NOMO-1 treated with dmso at 0.1 percent for 144 hours (cell line): Measurements from ENCODE around the gene PMF1.
A peak's percentile ranks its signal among the peaks of the same experiment; 100 is the strongest.
"Not testable (repeated sequence)": the region's sequence is repeated elsewhere in the genome, so short reads cannot be mapped to it uniquely, and the experiment has no call there.

Experiments
- DNase-seq: peaks from one replicate; lab custom pipeline; 2025; ENCODE audit not compliant: unreplicated experiment; lab: John Stamatoyannopoulos, UW

PMF1 gene, protein sequence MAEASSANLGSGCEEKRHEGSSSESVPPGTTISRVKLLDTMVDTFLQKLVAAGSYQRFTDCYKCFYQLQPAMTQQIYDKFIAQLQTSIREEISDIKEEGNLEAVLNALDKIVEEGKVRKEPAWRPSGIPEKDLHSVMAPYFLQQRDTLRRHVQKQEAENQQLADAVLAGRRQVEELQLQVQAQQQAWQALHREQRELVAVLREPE

GRCh38 chr1:156212833-156213643 lies at the start of gene PMF1:
Gene PMF1, plus strand, starts transcription at chr1:156213007. Its CDS starts 9 bp downstream, at chr1:156213016.
- peak; percentile 98 for DNase-seq

DNA sequence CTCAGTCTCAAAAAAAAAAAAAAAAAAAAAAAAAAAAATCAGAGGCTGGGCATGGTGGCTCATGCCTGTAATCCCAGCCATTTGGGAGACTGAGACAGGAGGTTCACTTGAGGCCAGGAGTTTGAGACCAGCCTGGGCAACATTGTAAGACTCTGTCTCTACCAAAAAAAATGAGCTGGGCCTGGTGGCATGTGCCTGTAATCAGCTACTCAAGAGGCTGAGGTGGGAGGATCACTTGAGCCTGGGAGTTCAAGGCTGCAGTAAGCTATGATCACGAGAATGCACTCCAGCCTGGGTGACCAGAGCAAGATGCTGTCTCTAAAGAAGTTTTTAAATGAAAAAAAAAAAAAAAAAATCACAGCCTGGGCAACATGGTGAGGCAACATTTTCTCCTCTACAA lies 49.1 kb upstream of the PMF1 start:
- no peak for DNase-seq

GRCh38 chr1:156164125-156164831 lies 48.5 kb upstream of the PMF1 start:
- no peak for DNase-seq

DNA sequence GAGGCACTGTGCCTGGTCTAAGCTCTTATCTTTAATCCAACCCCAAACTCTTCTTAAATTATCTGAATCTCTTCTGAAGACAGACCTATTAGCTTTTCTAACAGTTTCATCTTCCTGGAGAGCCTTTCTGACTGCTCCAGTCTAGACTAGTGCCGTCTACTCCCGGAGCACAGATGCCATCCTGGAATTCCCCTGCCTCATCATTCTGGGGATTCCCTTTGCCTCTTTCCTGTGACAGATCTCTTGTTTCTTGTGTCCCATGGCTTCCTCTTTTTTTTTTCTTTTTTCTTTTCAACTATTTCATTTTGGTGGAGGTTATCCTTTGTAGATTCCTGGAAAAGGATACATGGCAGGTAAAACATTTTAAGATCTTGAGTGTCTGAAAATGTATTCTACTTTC lies 47.7 kb upstream of the PMF1 start:
- no peak for DNase-seq

- no peak for DNase-seq
These were observed 45.3 kb upstream of the PMF1 start for GRCh38 chr1:156167536-156167935.

GRCh38 chr1:156172696-156173470 lies 39.9 kb upstream of the PMF1 start:
- DNase-seq, result no peak

- DNase-seq, result no peak
These were observed 36.1 kb upstream of the PMF1 start for GRCh38 chr1:156176610-156177210.

DNA sequence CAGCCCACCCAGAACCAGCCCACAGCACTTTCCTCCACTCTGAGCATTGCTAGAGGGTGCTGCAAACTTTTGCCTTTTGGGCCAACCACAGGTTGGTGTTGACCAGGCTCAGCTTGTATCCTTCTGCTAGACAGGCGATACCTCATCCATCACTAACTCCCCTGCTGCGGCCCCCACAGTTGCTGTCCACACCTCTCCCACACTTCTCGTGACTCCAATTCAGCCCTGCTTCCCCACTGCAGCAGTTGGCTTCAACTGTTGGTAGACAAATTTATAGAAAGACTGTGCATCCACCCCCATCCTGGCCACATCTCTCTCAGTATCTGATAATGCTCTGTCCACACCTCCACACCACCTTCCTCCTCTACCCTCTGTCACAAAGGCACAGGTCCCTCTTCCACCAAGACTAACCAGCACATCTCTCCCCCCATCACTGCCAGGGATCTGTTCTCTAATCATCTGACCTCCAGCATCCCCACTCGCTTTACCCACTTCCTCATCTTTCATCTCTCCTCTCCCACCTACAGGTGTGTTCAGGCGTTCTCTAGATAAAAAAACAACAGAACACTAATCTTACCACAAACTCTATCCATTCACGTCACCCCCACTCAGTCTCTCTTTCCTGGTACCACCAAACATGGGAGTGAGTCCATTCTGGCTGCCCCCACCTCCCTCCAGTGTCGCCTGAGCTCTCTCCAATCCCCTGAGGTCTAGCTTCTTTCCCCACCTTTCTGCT lies 34.7 kb upstream of the PMF1 start:
- no peak for DNase-seq

GRCh38 chr1:156180471-156180870 lies 32.3 kb upstream of the PMF1 start:
- no peak for DNase-seq

GRCh38 chr1:156181391-156181924 lies 31.3 kb upstream of the PMF1 start:
- DNase-seq, result not testable (repeated sequence)

DNA sequence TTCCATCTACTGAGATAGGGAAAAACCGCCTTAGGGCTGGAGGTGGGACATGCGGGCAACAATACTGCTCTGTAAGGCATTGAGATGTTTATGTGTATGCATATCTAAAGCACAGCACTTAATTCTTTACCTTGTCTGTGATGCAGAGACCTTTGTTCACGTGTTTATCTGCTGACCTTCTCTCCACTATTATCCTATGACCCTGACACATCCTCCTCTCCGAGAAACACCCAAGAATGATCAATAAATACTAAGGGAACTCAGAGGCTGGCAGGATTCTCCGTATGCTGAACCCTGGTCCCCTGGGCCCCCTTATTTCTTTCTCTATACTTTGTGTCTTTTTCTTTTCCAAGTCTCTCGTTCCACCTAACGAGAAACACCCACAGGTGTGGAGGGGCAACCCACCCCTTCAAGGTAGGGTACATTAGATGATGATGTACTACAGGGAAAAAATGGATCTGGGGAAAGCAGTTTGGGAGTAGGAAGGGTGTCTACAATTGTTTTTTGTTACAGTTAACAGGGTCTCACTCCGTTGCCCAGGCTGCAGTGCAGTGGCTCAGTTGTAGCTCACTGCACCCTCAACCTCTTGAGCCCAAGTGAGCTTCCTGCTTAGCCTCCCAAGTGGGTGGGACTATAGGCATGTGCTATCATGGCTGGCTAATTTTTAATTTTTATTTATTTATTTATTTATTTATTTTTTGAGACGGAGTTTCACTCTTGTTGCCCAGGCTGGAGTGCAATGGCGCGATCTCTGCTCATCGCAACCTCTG lies 30.6 kb upstream of the PMF1 start:
- DNase-seq, result not testable (repeated sequence)

DNA sequence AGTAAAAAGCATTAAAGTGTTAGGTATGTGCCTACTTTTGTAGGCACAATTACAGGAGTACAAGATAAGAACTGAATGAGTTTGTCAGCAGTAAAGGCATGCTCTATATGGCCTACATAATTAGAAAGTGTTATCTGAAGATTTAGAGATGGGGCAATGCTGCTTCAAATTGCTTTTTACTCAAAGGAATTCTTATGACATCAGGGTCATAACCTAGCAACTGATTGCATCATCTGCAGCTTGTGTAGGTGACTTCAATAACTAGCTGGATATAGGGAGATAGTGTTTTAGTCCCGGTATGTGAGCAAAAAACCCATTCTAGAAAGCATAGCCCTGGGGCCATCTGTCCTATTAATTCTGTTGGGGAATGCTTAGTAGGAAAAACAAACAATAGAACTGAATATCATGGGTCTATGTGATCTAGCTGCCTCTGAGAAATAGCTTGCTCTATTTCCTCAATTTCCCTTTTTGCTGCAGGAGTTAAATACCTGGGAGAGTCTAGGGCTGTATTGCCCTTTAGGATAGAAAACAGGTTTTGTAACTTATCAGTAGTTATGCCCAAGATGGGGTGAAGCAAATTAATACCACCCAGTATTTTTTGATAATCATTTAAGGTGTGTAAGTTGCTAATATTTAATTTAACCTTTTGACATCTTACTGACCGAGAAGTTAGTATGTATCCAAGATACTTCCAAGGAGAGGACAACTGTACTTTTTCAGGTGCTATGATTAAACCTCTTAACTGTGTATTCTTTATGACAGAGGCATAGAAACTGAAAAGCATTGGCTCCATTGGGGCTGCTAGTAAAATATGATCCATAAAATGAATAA lies 26.2 kb upstream of the PMF1 start:
- DNase-seq, result not testable (repeated sequence)

- DNase-seq, result not testable (repeated sequence)
These were observed 22.5 kb upstream of the PMF1 start for GRCh38 chr1:156190265-156190664.

DNA sequence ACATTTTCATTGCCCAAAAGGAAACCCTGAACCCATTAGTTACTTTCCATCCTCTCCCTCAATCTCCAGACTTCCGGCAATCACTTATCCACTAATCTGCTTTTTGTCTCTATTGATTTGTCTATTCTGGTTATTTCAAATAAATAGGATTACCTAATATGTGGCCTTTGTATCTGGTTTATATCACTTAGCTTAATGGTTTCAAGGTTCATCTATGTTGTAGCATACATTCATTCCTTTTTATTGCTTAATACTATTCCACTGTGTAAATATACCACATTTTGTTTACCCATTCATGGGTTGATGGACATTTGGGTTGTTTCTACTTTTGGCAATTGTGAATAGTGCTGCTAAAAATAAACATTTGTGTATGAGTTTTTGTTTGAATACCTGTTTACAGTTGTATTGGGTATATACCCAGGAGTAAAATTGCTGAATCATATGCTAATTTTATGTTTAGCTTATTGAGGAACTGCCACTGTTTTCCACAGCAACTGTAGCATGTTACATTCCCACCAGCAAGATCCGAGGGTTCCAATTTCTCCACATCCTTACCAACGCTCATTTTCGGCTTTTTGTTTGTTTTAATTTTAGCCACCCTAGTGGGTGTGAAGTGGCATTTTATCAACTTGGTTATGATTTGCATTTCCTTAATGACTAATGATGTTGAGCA lies 21.4 kb upstream of the PMF1 start:
- DNase-seq, result no peak

DNA sequence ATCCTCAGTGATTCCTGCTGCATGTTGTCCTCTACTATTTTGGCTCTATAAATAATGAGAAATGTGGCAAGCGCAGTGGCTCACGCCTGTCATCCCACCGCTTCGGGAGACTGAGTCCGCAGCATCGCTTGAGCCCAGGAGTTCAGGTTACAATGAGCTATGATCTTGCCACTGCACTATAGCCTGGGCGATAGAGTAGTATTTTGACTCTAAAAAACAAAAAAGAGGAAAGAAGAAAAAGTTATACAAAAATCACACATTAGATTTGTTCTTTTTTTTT lies 19.7 kb upstream of the PMF1 start:
- DNase-seq, result no peak

DNA sequence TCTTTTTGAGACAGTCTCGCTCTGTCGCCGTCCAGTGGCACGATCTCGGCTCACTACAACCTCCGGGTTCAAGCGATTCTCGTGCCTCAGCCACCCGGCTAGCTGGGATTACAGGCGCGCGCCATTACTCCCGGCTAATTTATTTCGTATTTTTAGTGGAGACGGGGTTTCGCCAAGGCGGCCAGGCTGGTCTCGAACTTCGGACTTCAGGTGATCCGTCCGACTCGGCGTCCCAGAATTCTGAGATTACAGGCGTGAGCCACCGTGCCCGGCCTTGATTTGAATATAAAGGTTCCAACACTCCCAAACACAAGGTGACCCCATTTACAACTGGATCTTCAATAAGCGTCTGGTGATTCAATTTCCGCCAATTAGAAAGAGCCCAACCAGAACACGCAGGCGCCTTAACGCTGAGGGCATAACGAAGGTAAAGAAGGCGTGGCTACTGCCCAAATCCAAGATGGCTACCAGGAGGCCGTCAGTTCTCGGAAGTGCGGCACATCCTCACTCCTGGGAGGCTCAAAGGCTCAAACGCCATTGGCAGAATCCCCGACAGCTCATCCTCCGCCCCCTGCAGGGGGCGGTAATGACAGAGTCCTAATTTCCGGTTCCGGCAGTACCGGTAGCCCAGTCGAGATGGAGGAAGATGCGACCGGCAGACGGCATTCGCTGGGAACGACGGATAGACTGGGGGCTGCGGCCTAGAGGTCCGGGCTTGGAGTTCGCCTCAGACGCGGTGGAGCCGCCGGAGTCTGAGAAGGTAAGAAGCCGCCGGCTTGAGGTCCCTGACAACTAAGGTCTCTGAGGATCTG lies 19.1 kb upstream of the PMF1 start, which contains the start of gene SLC25A44:
TSS of gene SLC25A44 (plus strand) at position 617 of the 812 bp plus-strand sequence. CDS start 5,744 bp downstream, outside the sequence.
- DNase-seq, result peak; percentile 99

- DNase-seq, result no peak
These were observed 18.5 kb upstream of the PMF1 start for GRCh38 chr1:156194300-156194652.
